ENCODE data around the gene MAN1C1.
"Not testable (repeated sequence)": the region's sequence is repeated elsewhere in the genome, so short reads cannot be mapped to it uniquely, and the experiment has no call there.

MAN1C1 gene

DNA sequence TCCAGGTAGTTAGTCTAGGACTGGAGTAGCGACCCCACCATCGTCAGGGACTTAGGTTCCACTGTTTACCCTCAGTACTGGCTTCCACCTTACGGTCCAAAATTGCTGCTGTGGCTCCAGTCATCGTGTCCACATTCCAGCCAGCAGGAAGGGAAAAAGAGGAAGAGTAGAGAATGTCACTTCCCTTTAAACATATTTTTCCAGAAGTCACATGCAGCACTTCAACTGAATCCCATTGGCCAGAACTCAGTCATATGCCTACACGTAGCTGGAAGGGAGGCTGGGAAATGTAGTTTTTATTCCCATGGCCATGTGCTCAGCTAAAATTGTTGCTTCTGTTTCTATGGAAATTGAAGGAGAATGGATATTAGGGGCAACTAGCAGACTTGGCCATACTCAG is 99.3 kb downstream of the MAN1C1 start:
- DNase-seq (ENCODE audit: low spot score): no peak

DNA sequence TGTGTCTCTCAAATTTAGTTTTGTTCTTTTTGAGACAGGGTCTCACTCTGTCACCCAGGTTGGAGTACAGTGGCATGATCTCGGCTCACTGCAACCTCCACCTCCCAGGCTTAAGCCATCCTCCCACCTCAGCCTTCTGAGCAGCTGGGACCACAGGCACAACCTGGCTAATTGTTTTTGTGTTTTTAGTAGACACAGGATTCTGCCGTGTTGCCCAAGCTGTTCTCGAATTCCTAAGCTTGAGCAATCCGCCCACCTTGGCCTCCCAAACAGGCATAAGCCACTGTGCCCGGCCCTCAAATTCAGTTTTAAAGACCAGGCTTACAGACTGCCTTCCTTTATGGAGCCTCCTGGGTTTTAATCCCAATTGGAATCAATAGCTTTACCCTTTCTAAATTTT is 99.7 kb downstream of the MAN1C1 start:
- DNase-seq (ENCODE audit: low spot score): no peak

DNA sequence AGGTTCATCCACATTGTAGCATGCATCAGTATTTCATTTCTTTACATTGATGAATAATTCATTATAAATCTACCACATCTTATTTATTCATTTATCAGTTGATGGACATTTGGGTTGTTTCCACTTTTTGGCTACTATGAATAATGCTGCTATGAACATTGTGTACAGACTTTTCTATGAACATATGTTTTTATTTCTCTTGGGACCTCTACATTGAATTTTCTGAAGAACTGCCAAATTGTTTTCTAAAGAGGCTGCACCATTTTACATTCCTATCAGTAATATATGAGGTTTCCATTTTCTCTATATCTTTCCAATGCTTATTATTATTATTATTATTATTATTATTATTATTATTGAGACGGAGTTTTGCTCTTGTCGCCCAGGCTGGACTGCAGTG is 102.1 kb downstream of the MAN1C1 start:
- no peak for DNase-seq (ENCODE audit: low spot score)

DNA sequence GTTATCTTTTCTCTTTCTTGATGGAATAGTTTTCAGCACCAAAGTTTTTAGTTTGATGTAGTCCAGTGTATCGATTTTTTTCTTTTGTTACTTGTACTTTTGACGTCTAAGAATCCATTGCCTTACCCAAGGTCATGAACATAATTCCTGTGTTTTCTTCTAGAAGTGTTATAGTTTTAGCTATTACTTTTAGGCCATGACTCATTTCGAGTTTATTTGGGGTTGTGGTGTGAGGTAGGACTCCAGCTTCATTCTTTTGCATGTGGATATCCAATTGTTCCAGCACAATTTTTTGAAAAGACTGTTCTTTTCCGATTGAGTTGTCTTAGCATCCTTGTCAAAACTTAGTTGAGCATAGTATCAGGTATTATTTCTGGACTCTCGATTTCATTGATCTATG is 104.0 kb downstream of the MAN1C1 start:
- no peak for DNase-seq (ENCODE audit: low spot score)

DNA sequence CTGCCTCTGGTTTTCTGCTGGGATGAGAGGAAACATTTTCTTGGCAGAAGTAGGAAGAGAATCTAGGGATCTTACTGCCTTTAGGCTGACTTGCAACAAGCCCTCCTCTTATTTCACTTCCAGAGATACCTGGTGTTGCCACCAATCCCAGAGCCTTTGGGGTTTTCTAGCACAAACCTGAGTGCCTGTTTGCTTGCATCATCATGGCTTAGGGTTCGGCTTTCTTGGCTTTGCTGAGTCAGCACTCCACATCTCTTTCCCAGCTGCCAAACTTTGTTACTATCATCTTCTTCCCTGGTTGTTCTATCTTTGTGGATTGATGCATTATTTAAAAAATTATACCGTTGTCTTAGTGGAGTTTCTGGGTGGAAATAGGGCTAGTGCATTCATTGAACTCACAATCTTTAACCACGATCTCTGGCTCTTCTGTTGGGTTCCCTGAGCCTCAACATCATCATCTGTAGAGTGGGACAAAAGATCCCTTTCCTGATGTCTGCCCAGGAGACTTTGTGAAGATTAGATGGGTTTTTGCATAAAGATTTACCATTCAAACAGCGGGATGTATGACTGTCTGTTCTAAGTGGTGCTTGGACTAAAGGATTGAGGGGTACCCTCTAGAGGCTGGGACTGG is 106.8 kb downstream of the MAN1C1 start:
- no peak for DNase-seq (ENCODE audit: low spot score)

- no peak for DNase-seq (ENCODE audit: low spot score)
Observed at GRCh38 chr1:25724201-25724600, 107.6 kb downstream of the MAN1C1 start.

GRCh38 chr1:25724966-25725365 is 108.4 kb downstream of the MAN1C1 start:
- no peak for DNase-seq (ENCODE audit: low spot score)

GRCh38 chr1:25725482-25725881 is 108.9 kb downstream of the MAN1C1 start:
- DNase-seq (ENCODE audit: low spot score): no peak

DNA sequence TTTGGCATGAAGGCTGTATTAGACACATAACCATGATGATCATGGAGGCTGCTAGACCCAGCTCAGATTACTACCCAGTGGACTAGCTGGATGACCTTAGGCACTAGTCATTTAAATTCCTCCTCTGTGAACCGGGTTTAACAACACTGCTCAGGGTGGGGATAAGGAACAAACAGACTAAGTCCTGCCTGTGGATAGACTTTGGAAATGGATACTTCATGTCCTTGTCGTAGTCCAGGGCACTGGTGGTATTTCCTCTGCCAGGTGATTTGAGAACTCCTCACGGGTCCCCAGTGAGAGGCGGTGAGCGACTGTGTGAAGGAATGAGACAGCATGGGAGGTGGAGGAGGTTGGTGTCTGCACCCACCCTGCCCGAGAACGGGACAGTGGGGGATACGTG is 110.5 kb downstream of the MAN1C1 start:
- DNase-seq (ENCODE audit: low spot score): no peak

DNA sequence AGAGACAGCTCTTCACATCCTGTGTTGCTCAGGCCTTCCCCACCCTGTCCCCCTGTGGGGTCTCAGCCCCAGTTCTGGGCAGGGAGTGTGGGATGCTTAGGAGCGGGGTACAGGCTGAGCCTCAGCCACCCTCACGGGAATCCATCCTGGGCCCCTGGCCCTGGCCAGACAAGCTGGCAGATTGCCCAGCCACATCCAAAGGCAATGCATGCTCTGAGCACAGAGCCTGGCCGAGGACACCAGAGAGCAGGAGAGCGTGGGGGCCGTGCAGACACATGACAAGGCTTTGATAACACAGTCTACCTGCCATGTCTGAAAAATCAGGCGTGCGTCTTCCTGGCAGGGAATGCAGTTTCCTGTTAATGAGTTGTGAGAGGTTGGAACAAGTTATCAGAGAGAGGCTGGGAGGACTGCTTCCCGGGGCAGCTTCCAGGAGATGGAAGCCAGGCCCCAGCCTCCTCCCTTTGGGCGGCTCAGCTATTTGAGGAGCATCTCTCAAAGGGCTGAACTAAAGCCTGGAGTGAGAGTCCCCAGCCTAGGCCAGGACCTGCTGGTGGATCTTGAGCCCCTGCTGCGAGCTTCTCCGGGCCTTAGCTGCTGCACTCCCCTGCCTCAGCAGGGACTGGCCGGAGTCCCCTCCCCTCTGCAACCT is 111.2 kb downstream of the MAN1C1 start:
- no peak for DNase-seq (ENCODE audit: low spot score)

DNA sequence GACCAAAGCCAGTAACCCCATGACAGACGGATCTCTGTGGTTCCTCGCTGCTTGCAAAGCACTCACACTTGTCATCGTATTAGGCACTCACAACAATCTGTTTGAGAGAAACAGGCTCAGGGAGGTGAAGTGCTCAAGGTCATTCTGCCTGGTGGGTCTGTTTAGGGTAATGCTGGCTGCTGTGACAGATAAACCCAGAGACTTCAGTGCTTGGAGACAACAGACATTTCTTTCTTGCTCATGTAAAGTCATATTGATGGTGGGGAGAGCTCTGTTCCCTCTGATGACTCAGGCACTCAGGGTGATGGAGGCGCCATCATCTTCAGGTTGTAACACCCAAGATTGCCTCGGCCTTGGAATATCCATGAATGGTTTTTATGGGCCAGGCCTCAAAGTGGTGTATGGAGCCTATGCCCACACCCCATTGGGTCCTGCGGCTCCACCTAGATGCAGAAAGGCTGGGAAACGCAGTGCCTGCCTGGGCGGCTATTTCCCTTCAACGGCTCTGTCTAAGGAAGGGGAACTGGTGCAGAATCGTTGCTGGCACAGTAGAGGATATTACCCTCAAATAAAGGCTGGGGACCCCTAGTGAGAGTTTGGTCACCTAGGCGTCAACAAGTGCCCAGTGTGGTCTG is 111.8 kb downstream of the MAN1C1 start:
- no peak for DNase-seq (ENCODE audit: low spot score)

DNA sequence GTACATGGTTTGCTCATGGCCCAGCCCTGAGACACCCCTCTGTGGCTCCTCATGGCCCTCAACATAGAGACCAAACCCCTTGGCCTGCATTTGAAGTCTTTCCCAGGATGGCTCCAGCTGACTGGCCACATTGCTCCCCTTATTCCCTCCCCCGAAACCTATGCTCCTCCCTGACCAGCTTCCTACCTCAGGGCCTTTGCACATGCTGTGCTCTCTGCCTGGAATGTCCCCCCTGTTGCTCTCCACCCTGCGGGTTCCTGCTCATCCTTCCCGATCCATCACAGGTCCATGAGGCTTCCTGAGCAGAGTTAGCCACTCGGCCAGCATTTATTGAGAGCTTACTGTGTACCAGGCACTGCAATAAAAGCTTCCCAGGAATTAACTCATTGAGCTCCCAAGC is 112.5 kb downstream of the MAN1C1 start:
- DNase-seq (ENCODE audit: low spot score): no peak

GRCh38 chr1:25729790-25730644 is 113.4 kb downstream of the MAN1C1 start:
- DNase-seq (ENCODE audit: low spot score): no peak

- no peak for DNase-seq (ENCODE audit: low spot score)
Observed at GRCh38 chr1:25731148-25731547, 114.6 kb downstream of the MAN1C1 start.

DNA sequence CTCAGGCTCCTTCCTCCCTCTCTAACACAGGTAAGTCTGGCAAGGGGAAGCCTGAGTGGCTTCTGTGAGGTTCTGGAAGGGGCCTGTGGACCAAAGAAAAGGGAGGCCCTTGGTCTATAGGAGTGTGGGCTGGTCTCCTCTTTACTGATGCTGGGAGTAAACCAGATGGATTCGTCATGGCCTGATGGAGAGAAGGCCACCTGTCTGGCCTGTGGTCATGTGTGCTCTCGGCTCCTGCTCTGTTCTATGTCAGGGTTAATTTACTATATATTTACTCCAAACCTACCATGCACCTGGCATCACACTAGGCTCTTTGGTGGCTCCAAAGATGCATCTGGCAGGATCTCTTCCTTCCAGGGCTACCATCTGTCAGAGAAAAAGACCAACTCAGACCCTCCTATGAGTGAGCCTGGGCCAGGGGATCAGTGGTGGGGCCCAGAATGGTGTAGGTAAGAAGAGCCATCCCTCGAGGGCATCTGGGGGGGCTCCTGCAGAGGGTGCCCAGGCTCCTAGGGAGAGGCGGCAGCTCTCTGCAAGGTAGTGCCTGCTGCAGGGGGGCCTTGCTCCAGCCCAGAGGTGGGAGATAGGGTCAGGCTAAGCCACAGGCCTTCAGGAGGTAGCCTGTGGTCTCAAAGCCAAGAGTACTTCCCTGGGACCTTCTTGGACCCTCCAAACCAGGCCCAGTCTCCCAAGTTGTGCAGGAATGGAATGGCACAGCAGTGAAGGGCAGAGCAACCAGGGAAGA is 115.2 kb downstream of the MAN1C1 start:
- DNase-seq (ENCODE audit: low spot score): no peak

DNA sequence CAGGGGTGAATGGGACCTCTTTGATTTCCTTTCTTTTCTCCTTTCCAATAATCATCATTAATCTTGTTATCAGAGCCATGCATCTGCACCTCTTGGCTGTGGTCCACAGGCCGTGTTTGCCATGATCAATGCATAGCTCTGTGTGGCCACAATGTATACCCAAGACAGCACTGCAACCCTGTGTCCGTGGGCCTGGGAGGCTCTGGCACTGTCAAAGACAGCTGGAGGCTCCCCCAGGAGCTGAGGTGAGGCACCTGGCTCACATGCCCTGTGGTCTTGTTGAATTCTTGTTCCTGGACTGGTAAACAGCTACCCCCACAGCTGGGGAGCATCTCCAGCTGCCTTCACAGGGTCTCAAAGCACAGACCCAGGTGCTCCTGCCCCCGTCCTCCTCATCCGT is 116.2 kb downstream of the MAN1C1 start:
- no peak for DNase-seq (ENCODE audit: low spot score)

DNA sequence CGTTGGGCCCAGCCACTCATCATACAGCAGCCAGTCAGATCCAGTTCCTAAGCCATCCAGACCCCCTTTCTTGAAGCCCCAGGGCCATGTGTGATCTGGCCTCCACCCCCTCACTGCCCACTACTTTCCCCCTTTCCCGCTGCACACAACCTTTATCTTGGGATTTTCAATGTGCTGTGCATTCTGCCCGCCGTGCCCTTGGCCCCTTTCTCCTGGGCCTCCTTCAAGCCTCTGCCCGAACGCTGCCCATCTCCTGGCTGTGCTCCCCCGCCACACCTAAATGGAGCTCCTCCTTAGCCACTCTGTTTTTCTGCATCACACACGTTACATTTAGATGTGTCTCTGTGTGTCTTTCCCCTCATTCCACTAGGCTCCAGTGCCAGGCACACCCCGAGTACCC is 116.7 kb downstream of the MAN1C1 start:
- DNase-seq (ENCODE audit: low spot score): no peak

DNA sequence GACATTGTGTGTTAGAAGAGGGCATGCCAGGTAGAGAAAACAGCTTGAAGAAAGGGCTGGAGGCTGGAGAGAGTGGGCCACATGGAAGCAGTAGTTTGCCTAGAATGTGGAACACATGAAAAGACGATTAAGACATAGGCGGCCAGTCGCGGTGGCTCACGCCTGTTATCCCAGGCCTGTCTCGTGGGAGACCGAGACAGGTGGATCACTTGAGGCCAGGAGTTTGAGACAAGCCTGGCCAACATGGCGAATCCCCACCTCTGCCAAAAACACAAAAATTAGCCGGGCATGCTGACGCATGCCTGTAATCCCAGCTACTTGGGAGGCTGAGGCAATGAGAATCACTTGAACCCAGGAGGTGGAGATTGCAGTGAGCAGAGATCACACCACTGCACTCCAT is 118.4 kb downstream of the MAN1C1 start:
- DNase-seq (ENCODE audit: low spot score): not testable (repeated sequence)

DNA sequence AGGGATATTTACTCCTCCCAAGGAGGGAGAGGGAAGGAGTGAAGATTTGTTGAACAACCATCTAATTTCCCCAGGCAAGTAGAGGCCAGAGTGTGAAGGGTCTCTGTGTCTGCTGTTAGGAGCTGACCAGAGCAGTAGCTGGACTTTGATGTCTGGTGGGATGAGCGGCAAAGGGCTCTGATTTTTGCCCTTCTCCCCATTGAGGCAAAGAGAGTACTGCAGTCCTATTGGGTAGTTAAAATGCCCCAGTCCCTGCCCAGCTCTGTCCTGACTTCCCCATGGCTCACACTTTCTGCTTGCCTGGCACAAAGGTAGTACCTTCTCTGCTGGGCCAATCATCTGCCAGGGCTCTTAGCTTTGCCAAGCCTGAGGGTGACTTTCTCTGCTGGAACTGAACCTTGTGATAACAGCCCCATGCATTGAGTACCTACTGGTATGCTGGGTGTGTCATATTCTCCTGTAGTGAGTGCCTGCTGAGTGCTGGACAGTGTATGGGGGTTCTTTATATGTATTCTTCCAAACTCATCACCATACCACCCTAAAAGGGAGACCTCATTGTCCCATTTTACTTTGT is 119.5 kb downstream of the MAN1C1 start:
- DNase-seq (ENCODE audit: low spot score): no peak

DNA sequence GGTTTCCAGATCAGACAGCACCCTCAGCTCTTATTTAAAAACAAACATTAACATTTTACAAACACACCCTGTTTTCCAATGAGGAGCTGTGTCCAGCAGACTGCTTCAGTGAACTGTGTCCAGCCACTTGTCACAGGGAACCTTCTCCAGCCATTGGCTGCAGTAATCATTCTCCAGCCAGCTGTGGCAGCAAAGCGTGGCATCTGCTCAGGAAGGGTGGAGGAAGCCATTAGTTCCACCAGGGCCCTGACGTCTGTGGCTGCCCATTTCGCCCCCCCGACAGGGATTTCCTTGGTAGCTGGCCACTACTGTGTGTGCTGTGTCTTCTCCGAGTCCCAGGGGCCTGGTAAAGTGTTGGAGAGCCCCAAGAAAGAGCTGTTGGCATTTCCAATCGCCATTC is 120.5 kb downstream of the MAN1C1 start:
- no peak for DNase-seq (ENCODE audit: low spot score)

GRCh38 chr1:25738499-25738898 is 121.9 kb downstream of the MAN1C1 start:
- no peak for DNase-seq (ENCODE audit: low spot score)

- DNase-seq (ENCODE audit: low spot score): no peak
Observed at GRCh38 chr1:25739341-25739740, 122.8 kb downstream of the MAN1C1 start.
